CD4-positive, alpha-beta memory T cell (primary cell): ENCODE measurements around the gene ME3. TPM values are rescaled to one million over a fixed set of nuclear protein-coding genes. Genes with fewer than 3 reads are reported as not detected.
"Not testable (repeated sequence)": the region's sequence is repeated elsewhere in the genome, so short reads cannot be mapped to it uniquely, and the experiment has no call there.

Source experiments
- CTCF ChIA-PET: fragments of 350-600 bp; sonication (Branson Sonifier 250); formaldehyde crosslinking; loops from one replicate; lab custom pipeline; 2021; ENCODE audit warnings: inconsistent platforms; ENCODE audit not compliant: partially characterized antibody; lab: Charles Lee
- POLR2A ChIA-PET: fragments of 350-600 bp; sonication (Branson Sonifier 250); formaldehyde crosslinking; loops from one replicate; lab custom pipeline; 2021; ENCODE audit not compliant: partially characterized antibody; lab: Charles Lee
- DNase-seq, 5 donors: peaks; one replicate each; pipeline versions ENCODE4 v3.0.0 to v3.0.0-alpha.2; 2020 to 2022; ENCODE audit warnings: mixed read lengths in 1 of 5
- H3K27ac ChIP-seq: one replicate; pipeline ENCODE4 v1.7.0; 2013; ENCODE audit warnings: low read depth, low read length
- H3K27me3 ChIP-seq: 2 replicates; pipeline ENCODE4 v1.7.0; 2013; ENCODE audit warnings: mild to moderate bottlenecking, low read length, moderate library complexity; ENCODE audit not compliant: insufficient read depth
- H3K36me3 ChIP-seq: 2 replicates; pipeline ENCODE4 v1.7.0; 2013; ENCODE audit warnings: mild to moderate bottlenecking, low read length, moderate library complexity; ENCODE audit not compliant: insufficient read depth
- H3K4me1 ChIP-seq: 2 replicates; pipeline ENCODE4 v1.7.0; 2013; ENCODE audit warnings: mild to moderate bottlenecking, low read length, moderate library complexity; ENCODE audit not compliant: insufficient read depth
- H3K4me3 ChIP-seq, 2 donors: one replicate each; pipeline ENCODE4 v1.7.0; 2013; ENCODE audit warnings: low read length in 2 of 2, mild to moderate bottlenecking in 1 of 2
- H3K9me3 ChIP-seq, 2 donors: one replicate each; pipeline ENCODE4 v1.7.0; 2013; ENCODE audit warnings: low read length in 2 of 2, control low read depth in 1 of 2; ENCODE audit not compliant: control insufficient read depth in 1 of 2
- H3K27ac Mint-ChIP-seq, 7 donors: one replicate each; pipeline ENCODE4 v1.8.0; 2020 to 2021; ENCODE audit warnings: mixed read lengths in 7 of 7, mild to moderate bottlenecking in 6 of 7, inconsistent platforms in 3 of 7, moderate library complexity in 3 of 7
- H3K27me3 Mint-ChIP-seq, 2 donors: one replicate each; pipeline ENCODE4 v1.8.0; 2020 to 2021; ENCODE audit warnings: mixed read lengths in 2 of 2
- H3K36me3 Mint-ChIP-seq, 2 donors: one replicate each; pipeline ENCODE4 v1.8.0; 2020 to 2021; ENCODE audit warnings: mixed read lengths in 2 of 2, inconsistent platforms in 1 of 2, mild to moderate bottlenecking in 1 of 2
- H3K4me1 Mint-ChIP-seq, 4 donors: one replicate each; pipeline ENCODE4 v1.8.0; 2020 to 2021; ENCODE audit warnings: mixed read lengths in 4 of 4, mild to moderate bottlenecking in 1 of 4
- H3K4me3 Mint-ChIP-seq, 8 donors: one replicate each; pipeline ENCODE4 v1.8.0; 2020 to 2021; ENCODE audit warnings: mixed read lengths in 8 of 8, mild to moderate bottlenecking in 7 of 8, moderate library complexity in 6 of 8, inconsistent platforms in 3 of 8
- H3K9me3 Mint-ChIP-seq, 8 donors: one replicate each; pipeline ENCODE4 v1.8.0; 2020 to 2021; ENCODE audit warnings: mixed read lengths in 8 of 8, mild to moderate bottlenecking in 5 of 8, inconsistent platforms in 3 of 8, moderate library complexity in 1 of 8
- intact Hi-C: fragments of 100-400 bp; cut with micrococcal nuclease; formaldehyde crosslinking; loops from one replicate; pipeline ENCODE4 v1.15.1; 2023
- polyA plus RNA-seq, 2 donors: library from polyadenylated mRNA; unstranded; fragments of 300-500 nt; fragmentation: Illumina TruSeq; gene quantifications; one replicate each; pipeline ENCODE4 v1.2.3, GENCODE V29; 2021
- total RNA-seq, 2 experiments: library from RNA; stranded (reverse); gene quantifications; one replicate each; pipeline ENCODE4 v1.2.3, GENCODE V29; 2021

ME3 gene
- total and polyA plus RNA-seq, 4 experiments from 2014 or later: 0.15 to 1.9 (median 1.3) TPM; not detected in 1

DNA sequence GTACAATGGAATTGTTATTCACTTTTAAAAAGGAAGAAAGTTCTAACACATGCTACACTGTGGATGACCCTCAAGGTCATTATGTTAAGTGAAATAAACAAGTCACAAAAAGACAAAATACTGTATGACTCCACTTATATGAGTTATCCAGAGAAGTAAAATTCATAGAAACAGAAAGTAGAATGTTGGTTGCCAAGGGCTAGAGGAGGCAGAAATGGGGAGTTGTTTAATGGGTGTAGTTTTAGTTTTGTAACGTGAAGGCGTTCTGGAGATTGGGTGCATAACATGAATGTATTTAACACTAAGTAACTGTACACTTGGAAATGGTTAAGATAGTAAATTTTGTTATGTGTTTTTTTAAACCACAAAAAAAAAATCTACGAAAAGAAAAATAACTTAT is 253.9 kb downstream of the ME3 start:
- Histone ChIP-seq H3K4me1 (no peaks in the 10 kb centered on the region), H3K4me3 (no peak overlapping the region), H3K27ac (no peak overlapping the region), H3K27me3 (no peaks in the 10 kb centered on the region), H3K9me3 (no peaks in the 10 kb centered on the region), H3K36me3 (no peaks in the 10 kb centered on the region)
- ChIA-PET CTCF (interaction anchor here (0.6 kb wide), 1 partner anchor 190 kb away, joined by 3 read pairs; no protein-coding TSS in a partner anchor), POLR2A (no interaction called here)
- H3K36me3 Mint-ChIP-seq: peaks cover 3 to 4% of the 10 kb centered on the region in 2 donors
- H3K4me3 Mint-ChIP-seq: no peak overlapping the region
- no peak for DNase-seq
- no peaks in the 10 kb centered on the region for H3K27me3 Mint-ChIP-seq
- H3K27ac Mint-ChIP-seq: peak overlapping the region in 1 of 7 donors; percentile 13
- H3K9me3 Mint-ChIP-seq: peaks cover 0 to 2% (median 0%) of the 10 kb centered on the region in 8 donors
- intact Hi-C loops: no loop called here
- H3K4me1 Mint-ChIP-seq: no peaks in the 10 kb centered on the region

DNA sequence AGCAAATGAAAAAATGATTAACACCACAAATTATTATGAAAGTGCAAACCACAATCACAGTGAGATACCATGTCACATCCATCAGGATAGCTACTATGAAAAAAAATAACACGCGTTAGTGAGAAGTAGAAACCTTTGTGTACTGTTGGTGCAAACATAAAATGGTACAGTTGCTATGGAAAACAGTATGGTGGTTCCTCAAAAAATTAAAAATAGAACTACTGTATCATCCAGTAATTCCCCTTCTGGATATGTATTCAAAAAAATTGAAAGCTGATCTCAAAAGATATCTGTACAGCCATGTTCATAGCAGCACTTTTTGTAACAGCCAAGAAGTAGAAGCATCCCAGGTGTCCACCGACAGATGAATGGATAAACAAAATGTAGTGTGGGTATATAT is 254.3 kb downstream of the ME3 start:
- Mint-ChIP-seq H3K4me3 (no peak overlapping the region), H3K4me1 (no peaks in the 10 kb centered on the region), H3K27me3 (no peaks in the 10 kb centered on the region), H3K27ac (no peak overlapping the region), H3K9me3 (peaks cover 0 to 2% (median 0%) of the 10 kb centered on the region in 8 donors), H3K36me3 (peaks cover 3 to 4% of the 10 kb centered on the region in 2 donors)
- no peaks in the 10 kb centered on the region for H3K27me3 ChIP-seq
- POLR2A ChIA-PET: no interaction called here
- no peaks in the 10 kb centered on the region for H3K36me3 ChIP-seq
- H3K9me3 ChIP-seq: no peaks in the 10 kb centered on the region
- DNase-seq: no peak
- no peak overlapping the region for H3K27ac ChIP-seq
- intact Hi-C loops: no loop called here
- H3K4me1 ChIP-seq: no peaks in the 10 kb centered on the region
- CTCF ChIA-PET: interaction anchor here (0.6 kb wide), 1 partner anchor 190 kb away, joined by 3 read pairs; no protein-coding TSS in a partner anchor
- no peak overlapping the region for H3K4me3 ChIP-seq

- H3K9me3 ChIP-seq, H3K36me3 ChIP-seq, DNase-seq, H3K4me3 ChIP-seq, H3K27me3 ChIP-seq, H3K4me1 Mint-ChIP-seq, H3K27me3 Mint-ChIP-seq, H3K9me3 Mint-ChIP-seq, H3K36me3 Mint-ChIP-seq, H3K4me1 ChIP-seq, CTCF ChIA-PET, intact Hi-C loops, H3K27ac Mint-ChIP-seq, H3K27ac ChIP-seq, POLR2A ChIA-PET, H3K4me3 Mint-ChIP-seq: not testable (repeated sequence)
Measured at GRCh38 chr11:86416951-86417350, 255.5 kb downstream of the ME3 start.

DNA sequence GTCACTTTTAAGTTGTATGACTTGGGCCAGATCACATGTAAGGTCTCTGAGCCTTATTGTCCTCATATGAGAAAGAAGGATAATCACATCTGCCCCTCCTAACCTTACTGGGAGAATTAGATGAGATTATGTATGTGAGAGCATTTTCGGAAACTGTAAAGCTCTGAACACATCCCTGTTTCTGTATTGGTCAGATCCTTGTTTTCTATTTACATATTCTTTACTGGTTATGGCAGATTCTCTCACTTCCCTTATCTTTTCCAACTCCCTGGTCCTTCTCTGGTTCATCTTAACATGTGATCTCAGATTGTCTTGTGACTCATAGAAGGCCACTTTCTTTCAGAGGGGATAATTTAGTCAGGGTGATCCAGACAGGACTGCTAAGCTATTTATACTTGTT is 255.9 kb downstream of the ME3 start:
- H3K36me3 ChIP-seq: no peaks in the 10 kb centered on the region
- H3K4me1 ChIP-seq: no peaks in the 10 kb centered on the region
- no peak overlapping the region for H3K27ac ChIP-seq
- Mint-ChIP-seq H3K9me3 (peaks cover 0 to 2% (median 0%) of the 10 kb centered on the region in 8 donors), H3K27me3 (no peaks in the 10 kb centered on the region), H3K27ac (no peak overlapping the region), H3K4me3 (no peak overlapping the region), H3K36me3 (peaks cover 0 to 3% of the 10 kb centered on the region in 2 donors), H3K4me1 (no peaks in the 10 kb centered on the region)
- no peak for DNase-seq
- H3K27me3 ChIP-seq: no peaks in the 10 kb centered on the region
- H3K9me3 ChIP-seq: no peaks in the 10 kb centered on the region
- CTCF ChIA-PET: no interaction called here
- no peak overlapping the region for H3K4me3 ChIP-seq
- intact Hi-C loops: no loop called here
- POLR2A ChIA-PET: no interaction called here

- ChIA-PET CTCF (no interaction called here), POLR2A (no interaction called here)
- no peaks in the 10 kb centered on the region for H3K27me3 ChIP-seq
- no peaks in the 10 kb centered on the region for H3K4me1 Mint-ChIP-seq
- no peak overlapping the region for H3K4me3 Mint-ChIP-seq
- H3K36me3 ChIP-seq: no peaks in the 10 kb centered on the region
- DNase-seq: no peak
- H3K27ac ChIP-seq: no peak overlapping the region
- no peaks in the 10 kb centered on the region for H3K9me3 Mint-ChIP-seq
- no peaks in the 10 kb centered on the region for H3K27me3 Mint-ChIP-seq
- peaks cover 0 to 3% of the 10 kb centered on the region in 2 donors for H3K36me3 Mint-ChIP-seq
- no peak overlapping the region for H3K27ac Mint-ChIP-seq
- no peaks in the 10 kb centered on the region for H3K9me3 ChIP-seq
- H3K4me3 ChIP-seq: no peak overlapping the region
- intact Hi-C loops: no loop called here
- no peaks in the 10 kb centered on the region for H3K4me1 ChIP-seq
Measured at GRCh38 chr11:86415026-86415425, 257.4 kb downstream of the ME3 start.

GRCh38 chr11:86414032-86414431 is 258.4 kb downstream of the ME3 start:
- Histone ChIP-seq H3K36me3 (no peaks in the 10 kb centered on the region), H3K9me3 (no peaks in the 10 kb centered on the region), H3K27me3 (no peaks in the 10 kb centered on the region), H3K4me1 (no peaks in the 10 kb centered on the region), H3K4me3 (no peak overlapping the region), H3K27ac (no peak overlapping the region)
- no peaks in the 10 kb centered on the region for H3K27me3 Mint-ChIP-seq
- H3K27ac Mint-ChIP-seq: no peak overlapping the region
- ChIA-PET POLR2A (no interaction called here), CTCF (no interaction called here)
- no peaks in the 10 kb centered on the region for H3K9me3 Mint-ChIP-seq
- no peak overlapping the region for H3K4me3 Mint-ChIP-seq
- peaks cover 3% of the 10 kb centered on the region in 2 donors for H3K36me3 Mint-ChIP-seq
- DNase-seq: no peak
- no peaks in the 10 kb centered on the region for H3K4me1 Mint-ChIP-seq
- intact Hi-C loops: no loop called here

DNA sequence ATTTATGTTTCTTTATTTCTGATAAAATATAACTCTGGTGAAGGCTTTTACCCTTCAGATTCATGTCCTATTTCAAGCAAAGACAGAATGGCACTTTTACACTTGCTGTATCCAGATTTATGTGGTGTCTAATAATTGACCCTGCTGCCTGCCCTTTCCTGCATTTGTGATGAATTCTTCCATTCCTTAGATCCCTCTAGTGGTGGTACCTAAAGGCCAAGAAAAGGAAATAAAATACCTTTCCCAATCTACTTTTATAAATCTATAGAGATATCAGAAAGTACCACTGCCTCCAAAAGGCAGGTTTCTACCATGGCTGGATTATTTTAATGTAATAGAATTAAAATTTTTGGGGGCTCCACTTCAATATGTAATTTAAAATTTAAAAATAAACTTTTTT is 263.6 kb downstream of the ME3 start:
- Mint-ChIP-seq H3K4me1 (no peaks in the 10 kb centered on the region), H3K27me3 (no peaks in the 10 kb centered on the region), H3K27ac (no peak overlapping the region), H3K4me3 (no peak overlapping the region), H3K36me3 (peaks cover 3% of the 10 kb centered on the region in 2 donors), H3K9me3 (no peaks in the 10 kb centered on the region)
- POLR2A ChIA-PET: no interaction called here
- CTCF ChIA-PET: no interaction called here
- Histone ChIP-seq H3K4me1 (no peaks in the 10 kb centered on the region), H3K27ac (no peak overlapping the region), H3K4me3 (no peak overlapping the region), H3K36me3 (no peaks in the 10 kb centered on the region), H3K27me3 (no peaks in the 10 kb centered on the region), H3K9me3 (no peaks in the 10 kb centered on the region)
- intact Hi-C loops: no loop called here
- no peak for DNase-seq

DNA sequence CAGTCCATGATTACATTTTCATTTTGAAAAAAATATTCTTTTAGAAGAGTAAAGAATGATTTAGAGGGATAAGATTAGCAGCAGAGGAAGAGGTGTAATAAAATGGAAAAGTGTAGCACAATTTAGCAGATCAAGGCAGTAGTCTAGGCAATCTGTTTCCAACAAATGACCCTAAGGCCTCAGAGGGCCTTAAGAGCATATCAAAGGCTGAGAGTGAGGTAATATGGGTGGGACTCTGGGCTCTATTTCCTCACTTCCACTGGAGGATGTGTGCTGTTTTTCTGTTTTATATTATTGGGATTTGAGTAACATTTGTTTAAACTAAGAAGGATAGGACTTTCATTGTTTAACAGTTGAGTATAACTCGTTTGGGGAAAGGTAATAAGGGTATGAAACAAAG is 269.0 kb downstream of the ME3 start:
- H3K9me3 Mint-ChIP-seq: peaks cover 0 to 3% (median 0%) of the 10 kb centered on the region in 8 donors
- peak overlapping the region in 1 of 7 donors; percentile 18 for H3K27ac Mint-ChIP-seq
- Histone ChIP-seq H3K27me3 (no peaks in the 10 kb centered on the region), H3K4me1 (no peaks in the 10 kb centered on the region), H3K27ac (no peak overlapping the region), H3K4me3 (no peak overlapping the region), H3K36me3 (no peaks in the 10 kb centered on the region), H3K9me3 (no peaks in the 10 kb centered on the region)
- ChIA-PET CTCF (no interaction called here), POLR2A (no interaction called here)
- no peaks in the 10 kb centered on the region for H3K36me3 Mint-ChIP-seq
- DNase-seq: no peak
- H3K4me3 Mint-ChIP-seq: no peak overlapping the region
- intact Hi-C loops: no loop called here
- no peaks in the 10 kb centered on the region for H3K27me3 Mint-ChIP-seq
- H3K4me1 Mint-ChIP-seq: peaks cover 0 to 1% (median 0%) of the 10 kb centered on the region in 4 donors
